Measurements from ENCODE around the gene PTPN3.
A peak's percentile ranks its signal among the peaks of the same experiment; 100 is the strongest.

Gene PTPN3

DNA sequence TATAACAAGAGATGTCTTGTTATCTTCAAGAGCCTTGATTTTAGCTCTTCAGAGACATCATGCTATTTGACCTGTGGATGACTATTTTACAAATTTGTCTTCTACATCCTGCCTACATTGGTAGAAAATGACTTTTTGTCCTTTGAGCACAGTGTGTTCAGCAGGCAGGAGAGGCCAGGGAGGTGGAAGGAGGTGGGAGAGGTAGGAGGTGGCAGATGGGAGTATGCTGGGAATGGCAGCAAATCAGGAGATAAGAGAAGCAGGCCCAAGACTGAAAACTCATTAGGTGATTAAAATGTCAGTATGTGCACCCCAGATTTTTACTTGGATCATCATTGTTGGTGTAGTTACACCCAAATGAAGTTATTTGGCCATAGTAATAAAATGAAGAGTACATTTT lies 44.1 kb downstream of the PTPN3 start:
- Mint-ChIP-seq H3K9me3 (no peaks in the 10 kb centered on the region), H3K4me3 (no peak overlapping the region), H3K4me1 (no peaks in the 10 kb centered on the region), H3K27ac (no peak overlapping the region), H3K36me3 (no peaks in the 10 kb centered on the region)
- DNase-seq (ENCODE audit: low spot score in 2 of 2), result no peak
- no peak for ATAC-seq

- DNase-seq (ENCODE audit: low spot score in 2 of 2) (no peak), ATAC-seq (no peak)
- Mint-ChIP-seq H3K4me3 (no peak overlapping the region), H3K27ac (no peak overlapping the region), H3K4me1 (no peaks in the 10 kb centered on the region), H3K9me3 (no peaks in the 10 kb centered on the region), H3K36me3 (no peaks in the 10 kb centered on the region)
Observed at GRCh38 chr9:109453210-109453842, 44.8 kb downstream of the PTPN3 start.

GRCh38 chr9:109452761-109453160 lies 45.3 kb downstream of the PTPN3 start:
- H3K4me1 Mint-ChIP-seq, result peaks cover 5% of the 10 kb centered on the region
- H3K9me3 Mint-ChIP-seq, result no peaks in the 10 kb centered on the region
- no peak overlapping the region for H3K4me3 Mint-ChIP-seq
- DNase-seq (ENCODE audit: low spot score in 2 of 2) (no peak), ATAC-seq (no peak)
- H3K36me3 Mint-ChIP-seq, result no peaks in the 10 kb centered on the region
- H3K27ac Mint-ChIP-seq, result no peak overlapping the region

DNA sequence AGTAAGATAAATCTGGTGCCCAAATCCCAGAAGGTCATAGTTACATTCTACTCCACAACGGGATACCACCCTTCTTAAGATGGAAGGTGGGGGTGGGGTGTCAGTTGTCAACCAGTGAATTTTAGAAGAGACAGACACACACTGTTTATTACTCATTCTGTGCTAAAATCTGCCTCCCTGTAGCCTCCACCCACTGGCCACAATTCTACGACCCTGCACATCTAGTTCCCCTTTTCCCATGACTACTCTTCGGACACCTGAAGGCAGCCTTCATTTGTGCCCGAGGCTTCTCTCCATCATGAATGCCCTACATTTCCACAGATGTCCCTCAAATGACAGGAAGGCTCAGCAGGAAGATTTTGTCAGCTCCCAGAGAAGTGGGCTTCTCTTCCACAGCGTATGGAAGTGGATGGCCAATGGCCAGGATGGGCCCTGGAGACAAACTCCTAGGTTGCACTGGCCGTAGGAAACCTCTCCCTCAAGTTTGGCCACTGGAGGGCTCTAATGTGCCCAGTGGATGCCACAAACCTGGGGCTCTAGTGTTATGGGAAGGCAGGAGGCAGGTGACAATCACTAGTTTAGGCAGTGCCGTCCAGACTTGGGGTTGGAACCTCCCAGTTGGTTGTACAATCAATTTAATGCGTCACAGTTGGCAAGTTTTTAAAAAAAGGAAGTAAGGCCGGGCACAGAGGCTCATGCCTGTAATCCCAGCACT lies 46.6 kb downstream of the PTPN3 start:
- Mint-ChIP-seq H3K36me3 (no peaks in the 10 kb centered on the region), H3K4me3 (no peak overlapping the region), H3K9me3 (no peaks in the 10 kb centered on the region), H3K27ac (no peak overlapping the region), H3K4me1 (peaks cover 10% of the 10 kb centered on the region)
- DNase-seq (ENCODE audit: low spot score in 2 of 2) (no peak), ATAC-seq (no peak)

GRCh38 chr9:109450346-109450745 lies 47.8 kb downstream of the PTPN3 start:
- no peak overlapping the region for H3K27ac Mint-ChIP-seq
- no peak for DNase-seq (ENCODE audit: low spot score in 2 of 2)
- no peaks in the 10 kb centered on the region for H3K9me3 Mint-ChIP-seq
- H3K36me3 Mint-ChIP-seq, result no peaks in the 10 kb centered on the region
- peaks cover 10% of the 10 kb centered on the region for H3K4me1 Mint-ChIP-seq
- H3K4me3 Mint-ChIP-seq, result no peak overlapping the region
- no peak for ATAC-seq

GRCh38 chr9:109449036-109449798 lies 48.9 kb downstream of the PTPN3 start:
- no peak overlapping the region for H3K4me3 Mint-ChIP-seq
- no peak for ATAC-seq
- H3K36me3 Mint-ChIP-seq, result no peaks in the 10 kb centered on the region
- H3K27ac Mint-ChIP-seq, result no peak overlapping the region
- DNase-seq (ENCODE audit: low spot score in 2 of 2), result no peak
- H3K9me3 Mint-ChIP-seq, result no peaks in the 10 kb centered on the region
- H3K4me1 Mint-ChIP-seq, result peaks cover 10% of the 10 kb centered on the region

DNA sequence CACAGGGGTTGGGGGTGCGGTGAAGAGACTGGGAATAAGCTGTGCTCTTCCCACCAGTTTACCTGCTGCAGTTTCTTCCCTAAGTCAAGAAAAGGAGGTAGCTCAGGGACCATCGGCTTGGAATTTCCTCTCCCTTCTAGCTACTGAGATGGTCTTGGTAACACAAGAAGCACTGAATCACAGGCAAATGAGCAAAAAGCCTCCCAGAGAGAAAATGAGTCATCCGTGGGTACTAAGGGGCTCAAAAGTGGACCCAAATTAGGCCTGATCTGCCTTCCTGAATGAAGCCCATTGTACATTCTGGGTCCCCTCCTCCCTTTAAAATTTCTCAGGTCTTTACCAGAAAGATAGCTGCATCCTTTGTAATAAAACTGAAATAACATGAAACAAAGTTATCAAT lies 49.9 kb downstream of the PTPN3 start:
- DNase-seq (ENCODE audit: low spot score in 2 of 2), result no peak
- no peak for ATAC-seq
- no peak overlapping the region for H3K27ac Mint-ChIP-seq

GRCh38 chr9:109447329-109448076 lies 50.6 kb downstream of the PTPN3 start:
- Mint-ChIP-seq H3K36me3 (no peaks in the 10 kb centered on the region), H3K9me3 (no peaks in the 10 kb centered on the region), H3K4me3 (no peak overlapping the region), H3K27ac (no peak overlapping the region), H3K4me1 (peaks cover 10% of the 10 kb centered on the region)
- DNase-seq (ENCODE audit: low spot score in 2 of 2) (no peak), ATAC-seq (peak; percentile 59)

More for the DNA sequence above, 49.9 kb downstream of the PTPN3 start:
- H3K9me3 Mint-ChIP-seq, result no peaks in the 10 kb centered on the region
- no peak overlapping the region for H3K4me3 Mint-ChIP-seq
- no peaks in the 10 kb centered on the region for H3K36me3 Mint-ChIP-seq
- H3K4me1 Mint-ChIP-seq, result peaks cover 10% of the 10 kb centered on the region

GRCh38 chr9:109444771-109445320 lies 53.3 kb downstream of the PTPN3 start:
- Mint-ChIP-seq H3K4me3 (no peak overlapping the region), H3K9me3 (no peaks in the 10 kb centered on the region), H3K27ac (no peak overlapping the region), H3K4me1 (peaks cover 10% of the 10 kb centered on the region), H3K36me3 (no peaks in the 10 kb centered on the region)
- DNase-seq (ENCODE audit: low spot score in 2 of 2) (no peak), ATAC-seq (no peak)

DNA sequence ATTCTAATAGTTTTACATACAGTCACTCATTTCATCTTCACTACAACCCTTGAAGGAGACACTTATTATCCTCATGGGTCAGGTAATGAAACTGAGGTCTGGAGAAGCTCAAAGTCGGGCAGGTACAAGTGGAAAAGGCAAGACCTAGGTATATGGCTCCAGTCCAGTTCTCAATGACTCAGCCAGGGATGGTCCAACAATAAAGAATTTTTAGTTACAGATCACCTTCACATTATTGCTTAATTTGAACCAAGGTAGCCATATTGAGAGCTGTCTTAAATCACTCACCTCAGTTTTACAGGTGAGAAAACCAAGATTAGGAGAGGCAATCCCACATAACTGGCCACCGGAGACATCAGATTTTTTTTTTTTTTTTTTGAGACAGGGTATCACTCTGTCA lies 55.4 kb downstream of the PTPN3 start:
- Mint-ChIP-seq H3K36me3 (no peaks in the 10 kb centered on the region), H3K27ac (no peak overlapping the region), H3K4me1 (peaks cover 4% of the 10 kb centered on the region), H3K9me3 (no peaks in the 10 kb centered on the region), H3K4me3 (no peak overlapping the region)
- ATAC-seq (no peak), DNase-seq (ENCODE audit: low spot score in 2 of 2) (no peak)

GRCh38 chr9:109441296-109441695 lies 56.8 kb downstream of the PTPN3 start:
- Mint-ChIP-seq H3K4me3 (no peak overlapping the region), H3K36me3 (no peaks in the 10 kb centered on the region), H3K9me3 (no peaks in the 10 kb centered on the region), H3K27ac (peak overlapping the region; percentile 14), H3K4me1 (no peaks in the 10 kb centered on the region)
- DNase-seq (ENCODE audit: low spot score in 2 of 2), result no peak
- no peak for ATAC-seq

DNA sequence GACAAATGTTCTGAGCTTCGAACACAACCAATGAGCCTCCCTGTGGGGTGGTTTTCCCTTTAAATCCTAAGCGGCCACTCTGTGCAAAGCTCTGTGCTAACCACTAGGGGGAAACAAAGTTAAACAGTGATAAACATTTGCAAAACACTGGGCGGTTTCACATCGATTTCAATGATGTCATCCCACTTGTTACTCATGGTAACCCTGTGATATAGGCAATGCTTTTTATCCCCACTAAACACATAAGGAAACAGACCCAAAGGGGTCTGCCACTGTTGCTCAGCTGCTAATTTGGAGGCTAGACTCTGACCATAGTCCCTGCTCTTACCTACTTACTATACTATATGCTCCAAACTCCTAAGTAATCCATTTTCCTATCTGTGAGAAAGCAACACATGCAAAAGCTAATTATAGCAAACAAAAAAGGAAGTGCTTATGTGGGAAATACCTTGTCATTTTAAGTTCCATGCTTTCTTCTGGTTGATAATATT lies 57.3 kb downstream of the PTPN3 start:
- H3K4me3 Mint-ChIP-seq, result no peak overlapping the region
- H3K4me1 Mint-ChIP-seq, result no peaks in the 10 kb centered on the region
- H3K36me3 Mint-ChIP-seq, result no peaks in the 10 kb centered on the region
- peak; percentile 88 for ATAC-seq
- peak; percentile 14 to 61 for DNase-seq (ENCODE audit: low spot score in 2 of 2)
- no peaks in the 10 kb centered on the region for H3K9me3 Mint-ChIP-seq
- peak overlapping the region; percentile 14 for H3K27ac Mint-ChIP-seq

DNA sequence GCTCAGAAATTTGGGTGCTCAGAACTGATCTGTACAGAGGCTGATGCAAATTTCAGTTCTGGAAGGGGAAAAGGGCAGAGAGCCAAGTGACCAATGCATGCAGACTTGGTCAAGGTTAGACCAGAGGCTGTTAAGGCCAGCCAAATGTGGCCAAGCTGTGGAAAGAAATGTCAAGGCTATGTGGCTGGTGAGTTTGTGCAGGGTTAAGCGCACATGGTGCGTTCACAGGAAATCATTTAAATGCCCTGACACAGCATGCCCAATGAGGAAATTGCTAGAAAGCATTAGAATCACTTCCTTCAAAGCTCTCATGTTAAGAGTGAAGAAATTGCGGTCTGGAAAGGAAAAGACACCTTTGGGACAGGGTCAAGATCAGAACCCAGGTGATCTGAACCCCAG lies 58.0 kb downstream of the PTPN3 start:
- Mint-ChIP-seq H3K4me1 (no peaks in the 10 kb centered on the region), H3K9me3 (no peaks in the 10 kb centered on the region), H3K27ac (no peak overlapping the region), H3K36me3 (no peaks in the 10 kb centered on the region), H3K4me3 (no peak overlapping the region)
- ATAC-seq (peak; percentile 4), DNase-seq (ENCODE audit: low spot score in 2 of 2) (no peak)

DNA sequence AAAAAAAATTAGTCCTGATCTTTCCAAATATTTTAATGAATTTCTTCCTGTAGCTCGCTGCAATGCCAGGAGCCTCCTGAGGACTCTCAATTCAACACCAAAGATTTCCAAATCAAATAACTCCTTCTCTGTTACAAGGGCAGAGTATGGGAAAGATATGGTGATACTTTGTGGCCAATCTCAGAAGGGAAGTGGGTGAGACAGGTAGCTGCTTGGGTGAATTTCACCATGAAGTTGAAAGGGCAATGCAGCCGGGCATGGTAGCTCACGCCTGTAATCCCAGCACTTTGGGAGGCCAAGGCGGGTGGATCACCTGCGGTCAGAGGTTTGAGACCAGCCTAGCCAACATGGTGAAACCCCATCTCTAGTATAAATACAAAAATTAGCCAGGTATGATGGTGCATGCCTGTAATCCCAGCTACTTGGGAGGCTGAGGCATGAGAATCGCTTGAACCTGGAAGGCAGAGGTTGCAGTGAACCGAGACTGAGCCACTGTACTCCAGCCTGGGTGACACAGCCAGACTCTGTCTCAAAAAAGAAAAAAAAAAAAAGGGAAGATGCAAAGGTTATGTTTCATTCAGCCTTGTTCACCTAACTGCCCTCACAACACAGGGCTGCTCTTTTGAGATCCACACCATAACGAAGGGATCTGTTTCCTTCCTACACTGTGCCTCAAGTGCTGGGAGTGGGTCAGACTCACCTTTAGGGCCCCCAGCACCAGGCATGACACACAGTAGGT lies 58.6 kb downstream of the PTPN3 start:
- H3K27ac Mint-ChIP-seq, result no peak overlapping the region
- ATAC-seq, result no peak

More for the DNA sequence above, 58.6 kb downstream of the PTPN3 start:
- H3K4me3 Mint-ChIP-seq, result no peak overlapping the region
- H3K36me3 Mint-ChIP-seq, result no peaks in the 10 kb centered on the region
- H3K4me1 Mint-ChIP-seq, result no peaks in the 10 kb centered on the region
- no peaks in the 10 kb centered on the region for H3K9me3 Mint-ChIP-seq
- no peak for DNase-seq (ENCODE audit: low spot score in 2 of 2)

All from stimulated activated effector memory CD8-positive, alpha-beta T cell treated with anti-CD3 and anti-CD28 coated beads, Interleukin-12 subunit alpha, Interleukin-12 subunit beta, amount 100 ng/mL, for 72 hours (primary cell).